NCI-H1436 treated with DMSO at 0.1 percent for 48 hours (cell line): ENCODE measurements around the gene SOX9.

ENCODE experiments used
- DNase-seq: peaks from one replicate; lab custom pipeline; 2025; lab: John Stamatoyannopoulos, UW

SOX9 gene

GRCh38 chr17:72162569-72162968 lies 41.7 kb downstream of the SOX9 start:
- no peak for DNase-seq

- DNase-seq: no peak
These were observed 42.7 kb downstream of the SOX9 start for GRCh38 chr17:72163474-72163873.

DNA sequence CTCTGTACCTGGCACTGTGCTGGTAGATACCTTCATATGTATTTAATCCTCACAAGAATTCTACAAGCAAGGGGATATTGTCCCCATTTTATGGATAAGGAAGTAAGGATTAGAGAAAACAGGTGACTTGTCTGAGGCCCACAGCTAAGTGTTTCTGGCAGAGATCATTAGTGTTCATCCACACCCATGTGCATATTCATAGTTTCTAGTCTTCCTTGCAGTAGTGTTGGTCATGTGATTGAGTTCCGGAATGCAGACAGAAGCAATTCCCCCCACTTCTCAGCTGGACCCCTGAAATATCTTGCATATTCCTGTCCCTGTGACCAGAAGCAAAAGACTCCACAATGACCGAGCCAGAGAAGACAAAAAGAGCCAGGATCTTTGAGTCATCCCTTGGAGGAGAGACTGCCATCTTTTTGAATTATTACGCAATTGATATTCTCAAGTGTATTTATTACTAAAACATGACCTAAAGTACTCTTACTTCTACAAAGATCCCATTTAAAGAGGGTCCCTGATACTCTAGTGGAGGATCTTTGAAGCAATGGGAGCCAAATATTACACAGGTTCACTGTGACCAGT lies 43.4 kb downstream of the SOX9 start:
- DNase-seq: no peak

- DNase-seq: no peak
These were observed 44.5 kb downstream of the SOX9 start for GRCh38 chr17:72165192-72165866.

DNA sequence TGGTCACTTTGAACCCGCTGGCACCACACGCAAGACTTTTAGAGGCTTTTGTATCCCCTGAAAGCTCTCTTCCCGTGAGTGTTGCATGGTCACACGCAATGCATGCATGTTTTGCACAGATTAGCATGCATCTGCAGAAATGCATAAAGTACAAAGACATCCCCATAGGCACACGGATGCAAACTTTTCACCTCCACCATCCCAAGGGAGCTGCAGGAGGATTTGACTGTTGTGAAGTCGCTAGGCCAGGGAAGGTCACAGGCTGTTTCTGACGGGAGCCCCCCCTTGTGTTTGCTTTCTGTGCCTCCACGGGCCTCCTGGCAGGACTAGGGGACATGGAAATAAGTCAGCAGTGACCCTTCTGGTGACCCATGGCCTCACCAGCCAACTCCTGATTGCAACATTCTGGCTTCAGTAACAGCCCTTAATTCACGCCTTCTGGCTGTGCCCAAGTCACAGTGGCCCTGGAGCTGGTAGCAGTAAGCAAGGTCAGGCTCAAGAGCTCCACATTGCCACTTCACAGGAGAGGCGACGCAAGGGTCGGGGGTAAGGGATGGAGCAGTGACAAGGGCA lies 45.1 kb downstream of the SOX9 start:
- DNase-seq: no peak

- DNase-seq: no peak
These were observed 46.8 kb downstream of the SOX9 start for GRCh38 chr17:72167593-72167992.

GRCh38 chr17:72169823-72170222 lies 49.0 kb downstream of the SOX9 start:
- no peak for DNase-seq

GRCh38 chr17:72171703-72172667 lies 51.2 kb downstream of the SOX9 start:
- DNase-seq: no peak

- no peak for DNase-seq
These were observed 52.8 kb downstream of the SOX9 start for GRCh38 chr17:72173499-72174116.

DNA sequence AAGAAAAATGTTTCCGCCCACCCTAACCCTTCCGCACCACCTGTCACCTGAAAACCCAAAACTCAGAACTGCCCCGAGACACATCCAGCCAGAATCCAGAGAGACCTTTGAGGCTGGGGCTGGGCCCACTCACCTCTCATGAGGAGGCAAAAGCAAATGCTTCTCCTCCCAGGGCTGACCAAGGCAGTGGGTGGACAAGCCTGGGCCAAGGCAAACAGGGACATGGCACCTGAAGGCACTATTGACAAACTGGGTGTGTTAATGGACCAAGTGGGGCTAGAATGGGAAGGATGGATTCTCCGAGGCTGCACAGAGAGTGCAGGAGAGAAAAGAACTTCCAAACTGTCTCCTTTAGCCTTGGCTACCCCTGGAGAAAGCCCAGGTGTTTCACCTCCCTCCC lies 54.4 kb downstream of the SOX9 start:
- DNase-seq: no peak
